IMR-90 (cell line): ENCODE data around the gene RGL1. TPM values are rescaled to one million over a fixed set of nuclear protein-coding genes. Genes with fewer than 3 reads are reported as not detected.

ENCODE experiments used
- ATAC-seq: fragments of 200-7000 bp; cut with Tn5 transposase; 2 replicates; pipeline ENCODE4 v1.9.1; 2020; ENCODE audit warnings: low read depth, mild to moderate bottlenecking, moderate library complexity
- BruUV-seq: library from RNA; stranded (reverse); fragments of 400-500 nt; replicated peaks from 2 replicates; lab custom pipeline; 2021; lab: Mats Ljungman, UMichigan
- CTCF ChIA-PET: fragments of 300-600 bp; formaldehyde crosslinking; extraction: SDS; loops from one replicate; lab custom pipeline; 2021; ENCODE audit warnings: antibody characterized with exemption; lab: Yijun Ruan, JAX
- POLR2A ChIA-PET: fragments of 300-600 bp; sonication (Branson Sonifier 250); formaldehyde crosslinking; loops from one replicate; lab custom pipeline; 2022; ENCODE audit warnings: antibody characterized with exemption; ENCODE audit not compliant: unreplicated experiment; lab: Charles Lee
- DNase-seq: peaks from one replicate; pipeline ENCODE4 v3.0.0; 2013
- H2AFZ ChIP-seq: replicated peaks from 2 replicates; pipeline ENCODE3; 2013; ENCODE audit warnings: low read length, mild to moderate bottlenecking; ENCODE audit not compliant: poor library complexity
- H2AK5ac ChIP-seq: 2 replicates; pipeline ENCODE4 v1.6.1; 2013; ENCODE audit warnings: low read depth, low read length, inconsistent platforms
- H2AK9ac ChIP-seq: replicated peaks from 2 replicates; pipeline ENCODE3; 2013; ENCODE audit warnings: mild to moderate bottlenecking, low read depth, low read length, moderate library complexity; ENCODE audit not compliant: poor library complexity
- H2BK120ac ChIP-seq: 2 replicates; pipeline ENCODE4 v1.6.1; 2013; ENCODE audit warnings: low read depth, low read length, inconsistent platforms
- H2BK15ac ChIP-seq: 3 replicates; pipeline ENCODE4 v1.6.1; 2013; ENCODE audit warnings: low read depth, low read length, inconsistent platforms
- H2BK20ac ChIP-seq: 2 replicates; pipeline ENCODE4 v1.6.1; 2013; ENCODE audit warnings: low read depth, mild to moderate bottlenecking, inconsistent platforms, low read length, moderate library complexity
- H2BK5ac ChIP-seq: 2 replicates; pipeline ENCODE4 v1.6.1; 2013; ENCODE audit warnings: mild to moderate bottlenecking, low read depth, low read length, inconsistent platforms; ENCODE audit not compliant: poor library complexity, severe bottlenecking
- H3K14ac ChIP-seq: replicated peaks from 2 replicates; pipeline ENCODE4 v1.6.1; 2013; ENCODE audit warnings: low read depth, low read length, inconsistent platforms
- H3K18ac ChIP-seq: 2 replicates; pipeline ENCODE4 v1.6.1; 2013; ENCODE audit warnings: low read depth, low read length, control low read depth
- H3K23ac ChIP-seq: 2 replicates; pipeline ENCODE4 v1.6.1; 2013; ENCODE audit warnings: low read depth, low read length, inconsistent platforms
- H3K27ac ChIP-seq: 2 replicates; pipeline ENCODE4 v1.5.1; 2013; ENCODE audit warnings: mild to moderate bottlenecking, control low read depth, low read length; ENCODE audit not compliant: insufficient read depth
- H3K27me3 ChIP-seq: 2 replicates; pipeline ENCODE4 v1.6.1; 2013; ENCODE audit warnings: low read length; ENCODE audit not compliant: control insufficient read depth, insufficient read depth
- H3K36me3 ChIP-seq: 2 replicates; pipeline ENCODE4 v1.6.1; 2013; ENCODE audit warnings: low read length, mixed read lengths; ENCODE audit not compliant: control insufficient read depth, insufficient read depth
- H3K4ac ChIP-seq: 2 replicates; pipeline ENCODE4 v1.6.1; 2013; ENCODE audit warnings: low read depth, low read length, inconsistent platforms
- H3K4me1 ChIP-seq: 2 replicates; pipeline ENCODE4 v1.6.1; 2013; ENCODE audit warnings: low read length, mixed read lengths; ENCODE audit not compliant: control insufficient read depth, insufficient read depth
- H3K4me2 ChIP-seq: 2 replicates; pipeline ENCODE4 v1.6.1; 2013; ENCODE audit warnings: low read depth, mild to moderate bottlenecking, control low read depth, low read length, moderate library complexity
- H3K4me3 ChIP-seq: 2 replicates; pipeline ENCODE4 v1.5.1; 2013; ENCODE audit warnings: low read depth, mild to moderate bottlenecking, control low read depth, low read length, moderate library complexity; ENCODE audit not compliant: insufficient read depth
- H3K56ac ChIP-seq: 2 replicates; pipeline ENCODE4 v1.6.1; 2013; ENCODE audit warnings: low read length, inconsistent platforms; ENCODE audit not compliant: insufficient read depth; ENCODE audit errors: extremely low read depth
- H3K79me1 ChIP-seq, 2 experiments: 2 replicates each; pipeline ENCODE4 v1.6.1; 2013; ENCODE audit warnings: low read length in 2 of 2, inconsistent platforms in 1 of 2, low read depth in 1 of 2
- H3K9ac ChIP-seq: 2 replicates; pipeline ENCODE4 v1.6.1; 2013; ENCODE audit warnings: low read depth, low read length, control low read depth
- H3K9me1 ChIP-seq: 2 replicates; pipeline ENCODE4 v1.6.1; 2013; ENCODE audit warnings: low read length, inconsistent platforms; ENCODE audit not compliant: insufficient read depth
- H3K9me3 ChIP-seq: 2 replicates; pipeline ENCODE4 v1.6.1; 2013; ENCODE audit warnings: low read length; ENCODE audit not compliant: control insufficient read depth, insufficient read depth
- H4K20me1 ChIP-seq: 2 replicates; pipeline ENCODE4 v1.6.1; 2013; ENCODE audit warnings: low read length, inconsistent platforms; ENCODE audit not compliant: insufficient read depth
- H4K5ac ChIP-seq: 2 replicates; pipeline ENCODE4 v1.6.1; 2013; ENCODE audit warnings: mild to moderate bottlenecking, low read depth, low read length, control low read depth
- H4K8ac ChIP-seq, 2 experiments: 2 replicates each; pipeline ENCODE4 v1.6.1; 2013; ENCODE audit warnings: low read depth in 2 of 2, low read length in 2 of 2, control low read depth in 1 of 2, inconsistent platforms in 1 of 2
- H4K91ac ChIP-seq: 2 replicates; pipeline ENCODE4 v1.6.1; 2013; ENCODE audit warnings: low read depth, low read length, inconsistent platforms; ENCODE audit not compliant: insufficient read depth
- CEBPB ChIP-seq: IDR thresholded peaks from 2 replicates; pipeline ENCODE4 v1.6.1; 2012; ENCODE audit warnings: low read depth, low read length, improper control_type of control experiment
- MAFK ChIP-seq: IDR thresholded peaks from 2 replicates; pipeline ENCODE4 v1.6.1; 2012; ENCODE audit warnings: low read depth, low read length, improper control_type of control experiment
- POLR2A ChIP-seq: IDR thresholded peaks from 2 replicates; pipeline ENCODE4 v1.6.1; 2012; ENCODE audit warnings: mild to moderate bottlenecking, low read depth, low read length
- WGBS, 2 experiments: methylation state at CpG; one replicate each; pipeline versions ENCODE4 v1.1.5 to v1.1.7; 2013; ENCODE audit warnings: missing lambda C conversion rate in 2 of 2; ENCODE audit not compliant: insufficient read length in 1 of 2; ENCODE audit errors: extremely low coverage in 2 of 2; 5-methylcytosine and 5-hydroxymethylcytosine counted together
- dilution Hi-C: fragments of 300-500 bp; cut with HindIII; formaldehyde crosslinking; loops from one replicate; pipeline ENCODE4 v1.14.3; 2018; ENCODE audit warnings: low sequenced_read_pairs; ENCODE audit not compliant: unreplicated experiment
- in situ Hi-C: fragments of 300-500 bp; cut with MboI; formaldehyde crosslinking; loops from 3 replicates; pipeline ENCODE4 v1.14.3; 2019; ENCODE audit warnings: low sequenced_read_pairs, inconsistent platforms, mixed read lengths
- intact Hi-C: fragments of 100-400 bp; cut with micrococcal nuclease; formaldehyde crosslinking; loops from 2 replicates; pipeline ENCODE4 v1.10.0; 2022
- polyA plus RNA-seq, 3 experiments: library from polyadenylated mRNA; depleted of rRNA; stranded (reverse); fragments of >200 nt; gene quantifications; 2 replicates each; pipeline ENCODE4 v1.2.3, GENCODE V29; 2012; ENCODE audit warnings: low replicate concordance in 1 of 3
- total RNA-seq: library from RNA; depleted of rRNA; stranded (reverse); fragments of >200 nt; gene quantifications from 2 replicates; pipeline ENCODE4 v1.2.3, GENCODE V29; 2012

RGL1 gene
- total and polyA plus RNA-seq, 2 of the 4 experiments (the other 2 are of a cell fraction): 4.7 to 7.5 TPM

DNA sequence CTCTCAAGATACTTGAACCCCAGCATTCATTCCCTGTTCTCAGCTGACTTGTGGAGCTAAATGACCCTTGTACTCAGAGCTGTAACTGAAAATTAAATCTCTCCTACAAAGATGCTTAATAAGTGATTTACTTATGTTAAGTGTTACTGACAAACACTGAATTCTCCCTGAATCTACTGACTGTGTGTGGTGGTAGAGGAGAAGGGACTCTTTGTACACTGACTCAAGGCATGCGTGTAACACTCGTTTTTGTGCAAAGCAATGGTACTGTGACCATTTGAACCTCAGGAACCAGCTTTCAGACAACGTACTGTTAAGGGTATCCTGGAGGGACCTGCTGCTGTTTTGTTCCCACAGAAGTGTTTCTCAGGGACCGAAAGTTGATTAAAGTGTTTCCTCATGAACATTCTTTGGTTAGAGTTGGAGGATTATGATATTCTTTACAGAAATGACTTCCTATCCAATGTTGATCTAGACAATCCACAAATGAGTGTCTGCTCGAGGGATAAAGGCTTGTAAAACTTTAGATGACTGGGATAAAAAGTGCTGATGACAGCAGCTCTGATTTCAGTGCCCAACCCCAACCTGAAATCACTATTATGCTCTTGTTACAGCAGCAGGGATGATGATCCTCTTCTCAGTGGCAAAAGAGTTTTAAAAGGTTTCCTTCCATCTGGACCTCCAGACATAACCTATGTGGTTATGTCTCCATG is 12.8 kb downstream of the RGL1 start:
- intact Hi-C loops: no loop called here
- no peak overlapping the region for H2AFZ ChIP-seq

More for the DNA sequence above, 12.8 kb downstream of the RGL1 start:
- CTCF ChIA-PET: no interaction called here
- Histone ChIP-seq H2BK20ac (no peak overlapping the region; the same call in 1 of the 2 replicates), H3K4ac (peak overlapping the region; percentile 17; the same call in 1 of the 2 replicates), H3K9ac (no peak overlapping the region), H2BK15ac (no peak overlapping the region), H3K18ac (no peak overlapping the region), H3K79me1 (peaks cover 4 to 34% of the 10 kb centered on the region in 2 experiments), H2BK5ac (no peak overlapping the region), H4K8ac (no peak overlapping the region), H3K4me2 (no peak overlapping the region), H3K9me3 (no peaks in the 10 kb centered on the region), H3K36me3 (no peaks in the 10 kb centered on the region), H2AK5ac (no peak overlapping the region; the same call in 1 of the 2 replicates), H4K91ac (no peak overlapping the region), H3K4me1 (peaks cover 14% of the 10 kb centered on the region), H4K5ac (no peak overlapping the region), H4K20me1 (no peaks in the 10 kb centered on the region), H3K23ac (no peak overlapping the region), H3K14ac (0 out of 2 replicates have a peak overlapping the region, but pooled peaks have one; percentile 29), H3K56ac (no peak overlapping the region), H3K27me3 (no peaks in the 10 kb centered on the region), H2BK120ac (0 out of 2 replicates have a peak overlapping the region, but pooled peaks have one; percentile 38), H3K9me1 (peaks cover 14% of the 10 kb centered on the region), H3K27ac (no peak overlapping the region), H3K4me3 (no peak overlapping the region), H2AK9ac (no peak overlapping the region)
- dilution Hi-C loops: no loop called here
- POLR2A ChIA-PET: no interaction called here
- WGBS, 2 experiments: no CpG with 5 or more reads among the region's 5 CpGs
- BruUV-seq: no TSS peak
- ATAC-seq: no peak
- no peak for TF ChIP-seq POLR2A
- TF ChIP-seq MAFK: peak; percentile 53
- TF ChIP-seq CEBPB: no peak
- in situ Hi-C loops: no loop called here
- no peak for DNase-seq
